ENCODE data around the gene PRKG1. TPM values are rescaled to one million over a fixed set of nuclear protein-coding genes. Genes with fewer than 3 reads are reported as not detected.

The PRKG1 gene
- total RNA-seq, 1 experiment from 2014 or later: 10.4 TPM

GRCh38 chr10:51488766-51489408, 414.6 kb downstream of the PRKG1 start:
- no peak for DNase-seq
- Histone ChIP-seq H3T11ph (ENCODE audit: low read length) (no peak overlapping the region), H2BK12ac (ENCODE audit: insufficient read length, low read depth, low read length) (no peak overlapping the region), H3K4me2 (ENCODE audit: insufficient read depth, insufficient read length, low read length) (no peak overlapping the region), H3K23ac (ENCODE audit: insufficient read length, low read depth, low read length) (no peak overlapping the region), H3K27me3 (ENCODE audit: insufficient read depth, low read length) (no peaks in the 10 kb centered on the region), H3K79me2 (ENCODE audit: insufficient read depth, low read length) (no peaks in the 10 kb centered on the region), H3K18ac (ENCODE audit: insufficient read length, low read depth, low read length) (no peak overlapping the region), H3K9ac (ENCODE audit: extremely low read depth, insufficient read length, low read length) (no peak overlapping the region), H2BK20ac (ENCODE audit: low read depth, low read length, poor library complexity, severe bottlenecking) (no peak overlapping the region), H3K79me1 (ENCODE audit: insufficient read depth, low read depth, low read length, poor library complexity, severe bottlenecking) (no peaks in the 10 kb centered on the region), H3K23me2 (ENCODE audit: insufficient read length, low read depth, low read length, poor library complexity, severe bottlenecking) (no peaks in the 10 kb centered on the region), H4K20me1 (ENCODE audit: control insufficient read depth, insufficient read depth, insufficient read length) (no peaks in the 10 kb centered on the region), H4K8ac (replicated peaks; ENCODE audit: insufficient read length, low read depth, low read length) (no peak overlapping the region), H2BK120ac (ENCODE audit: low read depth, low read length, poor library complexity, severe bottlenecking) (no peak overlapping the region), H3K14ac (ENCODE audit: insufficient read depth, low read length) (no peak overlapping the region), H2AK5ac (ENCODE audit: insufficient read length, low read length) (no peak overlapping the region), H3K4ac (ENCODE audit: low read depth, low read length) (no peak overlapping the region), H4K91ac (ENCODE audit: insufficient read length, low read depth, low read length) (no peak overlapping the region), H2BK5ac (ENCODE audit: insufficient read length, low read length) (no peak overlapping the region), H3K27ac (ENCODE audit: insufficient read length, low read depth, low read length) (no peak overlapping the region), H2BK15ac (ENCODE audit: low read depth, low read length) (no peak overlapping the region), H3K9me3 (ENCODE audit: control insufficient read depth, low read depth, low read length) (no peaks in the 10 kb centered on the region), H3K4me1 (ENCODE audit: insufficient read depth, low read length) (peaks cover 2% of the 10 kb centered on the region; the same call in 1 of the 2 replicates), H2AFZ (ENCODE audit: low read length) (no peak overlapping the region), H3K56ac (ENCODE audit: insufficient read length, low read depth, low read length) (no peak overlapping the region), H4K5ac (ENCODE audit: insufficient read length, low read depth, low read length) (no peak overlapping the region)
- TF ChIP-seq, protein P1, sequence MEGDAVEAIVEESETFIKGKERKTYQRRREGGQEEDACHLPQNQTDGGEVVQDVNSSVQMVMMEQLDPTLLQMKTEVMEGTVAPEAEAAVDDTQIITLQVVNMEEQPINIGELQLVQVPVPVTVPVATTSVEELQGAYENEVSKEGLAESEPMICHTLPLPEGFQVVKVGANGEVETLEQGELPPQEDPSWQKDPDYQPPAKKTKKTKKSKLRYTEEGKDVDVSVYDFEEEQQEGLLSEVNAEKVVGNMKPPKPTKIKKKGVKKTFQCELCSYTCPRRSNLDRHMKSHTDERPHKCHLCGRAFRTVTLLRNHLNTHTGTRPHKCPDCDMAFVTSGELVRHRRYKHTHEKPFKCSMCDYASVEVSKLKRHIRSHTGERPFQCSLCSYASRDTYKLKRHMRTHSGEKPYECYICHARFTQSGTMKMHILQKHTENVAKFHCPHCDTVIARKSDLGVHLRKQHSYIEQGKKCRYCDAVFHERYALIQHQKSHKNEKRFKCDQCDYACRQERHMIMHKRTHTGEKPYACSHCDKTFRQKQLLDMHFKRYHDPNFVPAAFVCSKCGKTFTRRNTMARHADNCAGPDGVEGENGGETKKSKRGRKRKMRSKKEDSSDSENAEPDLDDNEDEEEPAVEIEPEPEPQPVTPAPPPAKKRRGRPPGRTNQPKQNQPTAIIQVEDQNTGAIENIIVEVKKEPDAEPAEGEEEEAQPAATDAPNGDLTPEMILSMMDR (conservative IDR thresholded peaks at IDR 0.05): no peak
- Mint-ChIP-seq H3K4me3 (no peak overlapping the region), H3K27ac (no peak overlapping the region), H3K36me3 (ENCODE audit: insufficient read depth in 1 of 3, low read depth in 3 of 3) (no peaks in the 10 kb centered on the region), H3K27me3 (ENCODE audit: low read depth) (no peaks in the 10 kb centered on the region), H3K4me1 (peaks cover 21% of the 10 kb centered on the region in 2 experiments), H3K9me3 (no peaks in the 10 kb centered on the region)
- WGBS (ENCODE audit: extremely low coverage, insufficient read length, low lambda C conversion rate): no CpG with 5 or more reads among the region's 5 CpGs

All from H9 (cell line).